ENCODE data around the gene TIGD6.

DNA sequence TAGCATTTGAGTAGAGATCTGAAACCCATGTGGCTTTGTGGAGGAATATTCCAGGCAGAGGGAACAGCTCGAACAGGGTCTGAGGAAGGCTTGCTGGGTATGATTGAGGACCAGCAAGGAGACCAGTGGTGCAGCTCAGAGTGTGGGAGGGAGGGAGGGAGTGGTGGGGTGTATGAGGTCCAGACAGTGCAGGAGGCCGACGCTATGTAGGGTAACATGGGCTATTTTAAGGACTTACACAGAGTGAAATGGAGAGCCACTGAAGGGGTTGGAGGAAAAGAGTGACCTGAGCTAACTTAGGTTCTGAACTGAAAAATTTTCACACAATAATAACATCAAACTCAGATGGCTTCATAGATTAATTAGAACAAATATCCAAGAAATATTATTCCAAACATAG, 42.0 kb upstream of the TIGD6 start:
- TF ChIP-seq, protein P1, sequence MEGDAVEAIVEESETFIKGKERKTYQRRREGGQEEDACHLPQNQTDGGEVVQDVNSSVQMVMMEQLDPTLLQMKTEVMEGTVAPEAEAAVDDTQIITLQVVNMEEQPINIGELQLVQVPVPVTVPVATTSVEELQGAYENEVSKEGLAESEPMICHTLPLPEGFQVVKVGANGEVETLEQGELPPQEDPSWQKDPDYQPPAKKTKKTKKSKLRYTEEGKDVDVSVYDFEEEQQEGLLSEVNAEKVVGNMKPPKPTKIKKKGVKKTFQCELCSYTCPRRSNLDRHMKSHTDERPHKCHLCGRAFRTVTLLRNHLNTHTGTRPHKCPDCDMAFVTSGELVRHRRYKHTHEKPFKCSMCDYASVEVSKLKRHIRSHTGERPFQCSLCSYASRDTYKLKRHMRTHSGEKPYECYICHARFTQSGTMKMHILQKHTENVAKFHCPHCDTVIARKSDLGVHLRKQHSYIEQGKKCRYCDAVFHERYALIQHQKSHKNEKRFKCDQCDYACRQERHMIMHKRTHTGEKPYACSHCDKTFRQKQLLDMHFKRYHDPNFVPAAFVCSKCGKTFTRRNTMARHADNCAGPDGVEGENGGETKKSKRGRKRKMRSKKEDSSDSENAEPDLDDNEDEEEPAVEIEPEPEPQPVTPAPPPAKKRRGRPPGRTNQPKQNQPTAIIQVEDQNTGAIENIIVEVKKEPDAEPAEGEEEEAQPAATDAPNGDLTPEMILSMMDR (IDR thresholded peaks at IDR 0.05) = no peak
- TF ChIP-seq POLR2AphosphoS5 (IDR thresholded peaks at IDR 0.05) (no peak), POLR2A (IDR thresholded peaks at IDR 0.05) (no peak), EP300 (IDR thresholded peaks at IDR 0.05) (no peak)
